Measurements from ENCODE around the gene DECR2.

The DECR2 gene

GRCh38 chr16:444027-444426 is 42.3 kb downstream of the DECR2 start:
- DNase-seq (ENCODE audit: low read depth) = no peak

- no peak for DNase-seq (ENCODE audit: low read depth)
Measured at GRCh38 chr16:445566-445965, 43.9 kb downstream of the DECR2 start.

GRCh38 chr16:450385-450784 is 48.7 kb downstream of the DECR2 start:
- DNase-seq (ENCODE audit: low read depth) = no peak

GRCh38 chr16:450785-451512 is 49.3 kb downstream of the DECR2 start:
- DNase-seq (ENCODE audit: low read depth) = no peak

GRCh38 chr16:454397-454940 is 52.8 kb downstream of the DECR2 start:
- DNase-seq (ENCODE audit: low read depth) = no peak

GRCh38 chr16:455453-455852 is 53.8 kb downstream of the DECR2 start:
- no peak for DNase-seq (ENCODE audit: low read depth)

GRCh38 chr16:456891-457483 is 55.3 kb downstream of the DECR2 start:
- no peak for DNase-seq (ENCODE audit: low read depth)

GRCh38 chr16:457732-458400 is 56.2 kb downstream of the DECR2 start:
- no peak for DNase-seq (ENCODE audit: low read depth)

- DNase-seq (ENCODE audit: low read depth) = no peak
Measured at GRCh38 chr16:459761-460160, 58.1 kb downstream of the DECR2 start.

- DNase-seq (ENCODE audit: low read depth) = no peak
Measured at GRCh38 chr16:460787-461186, 59.1 kb downstream of the DECR2 start.

Data from stimulated activated CD8-positive, alpha-beta memory T cell treated with anti-CD3 and anti-CD28 coated beads, Interleukin-7, amount 100 ng/mL, for 24 hours (primary cell).